GM18507 (cell line): ENCODE measurements around the gene ATP13A3.
"Not testable (repeated sequence)": the region's sequence is repeated elsewhere in the genome, so short reads cannot be mapped to it uniquely, and the experiment has no call there.

Experiments used
- DNase-seq: peaks from one replicate; pipeline ENCODE4 v3.0.0; 2011; ENCODE audit warnings: low read depth; ENCODE audit not compliant: insufficient read length; ENCODE audit errors: extremely low spot score
- FAIRE-seq: peaks from 2 replicates; lab custom pipeline; 2011; peaks lifted over from hg19 to GRCh38; lab: Jason Lieb, UNC

Gene ATP13A3

DNA sequence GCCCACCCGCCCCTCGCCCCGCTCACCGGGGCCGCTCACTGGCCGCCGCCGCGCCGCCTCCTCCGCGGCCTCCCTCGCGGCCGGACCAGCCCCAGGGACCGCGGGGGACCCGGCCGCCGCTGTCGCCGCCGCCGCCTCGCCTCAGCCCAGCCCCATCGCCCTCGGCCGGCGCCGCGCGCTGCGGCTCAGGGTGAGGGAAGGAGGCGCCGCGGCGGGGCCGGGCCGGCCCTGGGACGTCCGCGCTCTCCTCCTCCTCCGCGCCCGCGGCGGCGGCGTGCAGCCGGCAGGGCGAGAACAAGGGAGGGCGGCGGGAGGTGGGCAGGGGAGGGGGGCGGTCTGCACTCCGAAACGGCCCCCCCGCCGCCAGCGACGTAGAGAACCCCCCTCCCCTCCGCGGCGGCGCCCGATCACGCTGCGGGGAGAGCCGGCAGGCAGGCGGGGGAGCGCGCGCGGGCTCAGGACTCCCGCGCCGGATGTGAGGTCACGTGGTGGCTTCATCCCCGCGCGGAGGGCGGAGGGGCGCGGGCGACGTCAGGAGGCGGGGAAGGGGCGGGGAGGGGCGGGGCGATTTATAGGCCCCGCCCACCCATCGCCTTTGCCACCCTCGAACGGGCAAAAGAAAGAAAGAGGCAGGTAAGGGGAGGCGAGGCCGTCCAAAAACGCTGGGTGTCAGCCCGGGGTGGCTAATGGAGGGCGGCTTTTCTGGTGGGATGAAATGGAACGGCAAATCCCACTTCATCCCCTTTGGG, at the start of gene ATP13A3:
TSS of gene ATP13A3 (minus strand) at position 463 of the 749 bp plus-strand sequence. CDS start 24,812 bp downstream, outside the sequence.
- DNase-seq (peak; percentile 93), FAIRE-seq (peak; percentile 81)

GRCh38 chr3:194535199-194535598, 48.4 kb upstream of the ATP13A3 start:
- not testable (repeated sequence) for DNase-seq, FAIRE-seq

GRCh38 chr3:194534243-194534642, 47.4 kb upstream of the ATP13A3 start:
- no peak for DNase-seq
- FAIRE-seq, result no peak

GRCh38 chr3:194532591-194532990, 45.8 kb upstream of the ATP13A3 start:
- DNase-seq (no peak), FAIRE-seq (no peak)

GRCh38 chr3:194527726-194528125, 40.9 kb upstream of the ATP13A3 start:
- DNase-seq (no peak), FAIRE-seq (no peak)

GRCh38 chr3:194526164-194526563, 39.4 kb upstream of the ATP13A3 start:
- FAIRE-seq (no peak), DNase-seq (no peak)

DNA sequence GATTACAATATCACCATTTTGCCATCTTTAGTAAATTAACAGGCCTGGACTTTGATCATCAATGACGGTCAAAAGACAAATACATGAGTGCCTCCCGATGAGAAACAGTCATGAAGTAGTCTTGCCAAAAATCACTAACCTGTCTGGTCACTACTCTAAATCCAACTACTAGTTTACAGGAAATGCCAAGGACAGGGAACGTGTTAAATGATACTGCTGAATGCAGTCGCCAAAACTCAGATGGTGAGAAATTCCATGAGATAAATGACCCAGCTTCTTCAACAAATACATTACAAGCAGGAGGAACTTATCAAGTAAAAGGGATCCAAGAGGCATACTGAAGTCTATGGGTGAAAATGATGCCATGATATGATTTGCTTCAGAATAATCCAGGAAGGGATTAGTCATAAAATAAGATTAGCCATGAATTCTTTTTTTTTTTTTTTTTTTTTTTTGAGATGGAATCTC, 35.8 kb upstream of the ATP13A3 start:
- DNase-seq, result no peak
- no peak for FAIRE-seq

DNA sequence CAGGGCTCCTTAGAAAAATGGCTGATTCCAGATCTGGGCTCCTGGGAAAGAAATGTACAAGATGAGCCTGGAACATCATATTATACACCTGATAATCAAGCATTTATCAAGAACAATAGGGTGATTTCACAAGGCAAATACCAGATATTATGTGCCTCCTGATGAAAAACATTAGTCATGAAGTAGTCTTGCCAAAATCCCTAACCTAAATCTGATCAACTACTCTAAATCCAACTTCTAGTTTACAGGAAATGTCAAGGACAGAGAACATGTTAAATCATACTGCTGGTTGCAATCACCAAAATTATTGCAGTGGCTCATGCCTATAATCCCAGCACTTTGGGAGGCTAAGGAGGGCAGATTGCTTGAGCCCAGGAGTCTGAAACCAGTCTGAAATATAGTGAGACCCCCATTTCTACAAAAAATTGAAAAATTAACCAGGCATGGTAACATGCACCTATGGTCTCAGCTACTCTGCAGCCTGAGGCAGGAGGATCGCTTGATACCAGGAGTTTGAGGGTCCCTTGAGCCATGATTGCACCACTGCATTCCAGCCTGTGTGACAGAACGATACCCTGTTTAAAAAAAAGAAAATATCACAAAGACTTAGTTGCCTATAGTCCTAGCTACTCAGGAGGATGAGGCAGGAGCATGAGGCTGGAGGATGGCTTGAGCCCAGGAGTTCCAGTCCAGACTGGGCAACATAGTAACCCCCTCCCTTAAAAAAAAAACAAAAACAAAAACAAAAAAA, 34.9 kb upstream of the ATP13A3 start:
- FAIRE-seq (no peak), DNase-seq (no peak)

DNA sequence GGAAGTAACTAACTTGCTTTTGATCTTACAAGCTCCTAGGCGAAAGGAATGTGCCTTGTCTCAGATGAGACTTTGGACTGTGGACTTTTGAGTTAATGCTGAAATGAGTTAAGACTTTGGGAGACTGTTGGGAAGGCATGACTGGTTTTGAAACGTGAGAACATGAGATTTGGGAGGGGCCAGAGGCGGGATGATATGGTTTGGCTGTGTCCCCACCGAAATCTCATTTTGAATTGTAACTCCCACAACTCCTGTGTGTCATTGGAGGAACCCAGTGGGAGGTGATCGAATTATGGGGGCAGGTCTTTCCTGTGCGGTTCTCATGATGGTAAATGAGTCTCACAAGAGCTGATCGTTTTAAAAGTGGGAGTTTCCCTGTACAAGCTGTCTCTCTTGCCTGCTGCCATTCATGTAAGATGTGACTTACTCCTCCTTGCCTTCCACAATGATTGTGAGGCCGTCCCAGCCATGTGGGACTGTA, 33.9 kb upstream of the ATP13A3 start:
- DNase-seq, FAIRE-seq: not testable (repeated sequence)

- not testable (repeated sequence) for DNase-seq, FAIRE-seq
Measured at GRCh38 chr3:194520201-194520600, 33.4 kb upstream of the ATP13A3 start.

- no peak for DNase-seq
- no peak for FAIRE-seq
Measured at GRCh38 chr3:194518652-194519051, 31.9 kb upstream of the ATP13A3 start.

DNA sequence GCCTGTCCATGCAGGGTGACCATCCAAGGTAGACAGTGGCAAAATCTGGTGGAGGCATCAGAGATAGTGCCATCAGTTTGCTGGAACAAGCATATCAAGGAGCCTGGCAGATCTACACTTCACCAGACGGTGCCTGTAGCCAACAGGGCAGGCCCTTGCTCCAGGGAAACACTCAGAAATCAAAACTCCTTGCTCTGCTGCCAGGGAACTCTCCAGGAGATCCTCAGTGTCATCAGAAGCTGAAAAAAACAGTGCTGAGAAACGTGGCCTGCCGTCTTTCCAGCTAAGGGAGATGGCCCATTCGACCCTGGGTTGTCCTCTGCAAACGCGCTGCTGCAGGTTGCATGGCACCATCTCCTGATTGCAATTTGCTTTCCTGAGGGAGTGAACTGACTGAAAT, 30.5 kb upstream of the ATP13A3 start:
- DNase-seq (no peak), FAIRE-seq (no peak)

DNA sequence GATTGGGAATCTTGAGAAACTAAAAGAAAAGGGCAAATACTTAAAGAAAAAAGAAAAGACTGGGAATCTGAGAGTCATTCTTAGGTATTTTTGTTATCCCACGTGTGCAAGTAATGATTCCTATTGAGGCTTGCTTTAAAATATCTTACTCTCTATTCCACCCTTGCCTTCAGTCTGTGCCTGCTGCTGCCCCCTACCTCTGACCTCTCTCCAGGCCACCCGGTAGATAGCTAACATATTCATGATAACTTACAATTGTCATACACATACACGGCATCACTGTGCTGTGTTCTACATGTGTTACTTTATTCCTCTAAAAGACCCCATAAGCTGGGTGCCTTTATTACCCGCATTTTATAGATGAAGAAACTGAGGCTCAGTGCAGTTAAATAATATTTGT, 27.8 kb upstream of the ATP13A3 start:
- no peak for DNase-seq
- FAIRE-seq, result no peak

- FAIRE-seq (no peak), DNase-seq (no peak)
Measured at GRCh38 chr3:194512895-194513601, 26.2 kb upstream of the ATP13A3 start.

DNA sequence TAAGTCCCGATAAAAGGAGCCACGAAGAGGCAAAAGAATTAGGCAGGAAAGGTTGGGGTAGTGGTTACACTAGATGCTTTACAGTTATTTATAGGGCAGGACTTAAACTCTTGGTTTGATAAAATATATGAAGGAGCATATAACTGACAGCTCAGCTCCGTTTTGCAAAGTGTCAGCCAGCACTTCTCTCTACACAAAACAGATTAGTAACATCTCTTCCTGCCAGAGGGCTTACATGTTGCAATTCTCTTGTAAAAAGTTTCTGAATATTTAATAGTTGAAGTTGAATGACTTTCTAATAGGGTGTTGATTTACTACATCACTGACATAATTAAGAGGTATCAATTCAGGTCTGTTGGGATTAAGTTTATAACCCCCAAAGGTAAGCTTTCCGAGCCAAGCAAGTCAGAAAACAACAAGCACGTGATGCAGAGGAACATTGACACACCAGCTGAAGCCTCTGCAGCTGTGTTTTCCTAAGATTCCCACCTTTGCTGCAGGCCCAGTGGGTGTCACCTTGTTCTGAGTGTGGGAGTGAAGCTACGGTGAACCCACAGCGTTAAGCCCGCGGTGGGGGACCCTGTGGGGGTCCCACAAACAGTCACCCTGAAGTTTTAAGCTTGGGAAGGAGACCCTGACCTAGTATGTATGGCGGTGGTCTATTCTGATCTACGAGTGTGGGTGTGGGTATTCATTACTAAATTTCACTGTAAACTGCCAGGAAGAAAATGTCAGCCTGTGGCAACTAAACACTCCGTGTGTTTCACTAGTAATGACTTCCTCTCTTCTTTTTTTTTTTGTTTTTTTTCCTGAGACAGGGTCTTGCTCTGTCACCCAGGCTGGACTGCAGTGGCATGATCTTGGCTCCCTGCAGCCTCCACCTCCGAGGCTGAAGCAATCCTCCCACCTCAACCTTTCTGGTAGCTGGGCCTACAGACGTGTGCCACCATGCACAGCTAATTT, 22.0 kb upstream of the ATP13A3 start:
- no peak for FAIRE-seq

GRCh38 chr3:194507571-194507970, 20.8 kb upstream of the ATP13A3 start:
- no peak for FAIRE-seq
- no peak for DNase-seq

More for the DNA sequence above, 22.0 kb upstream of the ATP13A3 start:
- no peak for DNase-seq

DNA sequence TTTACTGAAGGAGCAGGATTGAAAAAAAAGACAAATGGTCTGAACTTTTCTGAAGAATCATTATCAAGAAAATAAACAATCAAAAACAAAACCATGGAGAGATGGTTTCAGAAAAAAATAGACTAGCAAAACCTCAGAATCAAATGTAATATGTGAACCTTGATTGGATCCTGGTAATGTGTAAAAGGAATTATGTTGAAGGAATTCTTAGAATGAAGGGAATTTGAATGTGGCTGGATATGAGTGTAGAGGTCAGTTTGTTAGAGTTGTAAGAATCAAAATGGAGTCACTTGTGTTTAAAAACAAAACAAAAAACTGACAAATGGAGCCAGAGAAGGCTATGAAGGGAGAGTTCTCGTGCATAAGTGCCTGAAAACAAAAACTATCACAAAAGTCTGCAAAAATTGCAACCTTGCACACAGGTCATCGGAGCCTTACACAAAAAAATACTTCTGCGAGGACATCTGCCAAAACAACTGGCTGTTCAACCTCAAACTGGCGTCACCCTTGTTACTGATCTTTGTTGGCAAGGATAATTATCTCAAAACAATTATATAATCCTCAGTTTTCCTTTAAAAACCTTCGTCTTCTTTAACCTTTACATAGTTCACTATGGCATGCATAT, 19.1 kb upstream of the ATP13A3 start:
- no peak for FAIRE-seq
- no peak for DNase-seq

- DNase-seq (no peak), FAIRE-seq (no peak)
Measured at GRCh38 chr3:194504861-194505260, 18.1 kb upstream of the ATP13A3 start.
